HG03045 (cell line): ENCODE measurements around the gene LINGO3.

Experiments
- ATAC-seq: cut with Tn5 transposase; IDR thresholded peaks from one replicate; pipeline ENCODE4 v1.9.1; 2021; ENCODE audit warnings: mild to moderate bottlenecking, moderate library complexity; ENCODE audit not compliant: unreplicated experiment

LINGO3 gene

GRCh38 chr19:2339644-2340310, 31.8 kb upstream of the LINGO3 start:
- ATAC-seq = no peak

- no peak for ATAC-seq
These were observed 31.0 kb upstream of the LINGO3 start for GRCh38 chr19:2338751-2339643.

GRCh38 chr19:2338055-2338615, 30.2 kb upstream of the LINGO3 start:
- no peak for ATAC-seq

- no peak for ATAC-seq
These were observed 29.4 kb upstream of the LINGO3 start for GRCh38 chr19:2337329-2337707.

- ATAC-seq = no peak
These were observed 28.8 kb upstream of the LINGO3 start for GRCh38 chr19:2336528-2337328.

- no peak for ATAC-seq
These were observed 27.9 kb upstream of the LINGO3 start for GRCh38 chr19:2335848-2336247.

GRCh38 chr19:2334986-2335846, 27.3 kb upstream of the LINGO3 start:
- no peak for ATAC-seq

GRCh38 chr19:2334426-2334825, 26.5 kb upstream of the LINGO3 start:
- no peak for ATAC-seq

GRCh38 chr19:2333807-2334211, 25.9 kb upstream of the LINGO3 start:
- no peak for ATAC-seq

- no peak for ATAC-seq
These were observed 25.3 kb upstream of the LINGO3 start for GRCh38 chr19:2333027-2333806.

GRCh38 chr19:2332341-2333026, 24.5 kb upstream of the LINGO3 start:
- ATAC-seq = no peak

- no peak for ATAC-seq
These were observed 23.8 kb upstream of the LINGO3 start for GRCh38 chr19:2331601-2332246.

- no peak for ATAC-seq
These were observed 22.8 kb upstream of the LINGO3 start for GRCh38 chr19:2330632-2331284.

- ATAC-seq = no peak
These were observed 22.3 kb upstream of the LINGO3 start for GRCh38 chr19:2330255-2330631.

GRCh38 chr19:2329501-2329916, 21.6 kb upstream of the LINGO3 start:
- ATAC-seq = no peak

- no peak for ATAC-seq
These were observed 21.2 kb upstream of the LINGO3 start for GRCh38 chr19:2329149-2329478.

- ATAC-seq = peak; percentile 58
These were observed 20.6 kb upstream of the LINGO3 start, which contains the start of the genes LSM7 and SPPL2B for GRCh38 chr19:2328401-2329148. Gene LSM7, minus strand, starts transcription at chr19:2328586. Its CDS starts 20 bp downstream, at chr19:2328566. Gene SPPL2B, plus strand, starts transcription at chr19:2328684. Its CDS starts 26 bp downstream, at chr19:2328710.
